ENCODE measurements around the gene GPR62.

Gene GPR62

GRCh38 chr3:51994530-51994929 is 39.3 kb downstream of the GPR62 start:
- DNase-seq = no peak

GRCh38 chr3:51995346-51996163 is 40.4 kb downstream of the GPR62 start, which contains the start of gene RPL29:
TSS of gene RPL29 (minus strand) at chr3:51995895. CDS start at chr3:51995461, 434 bp downstream.
- DNase-seq = peak; percentile 96

- no peak for DNase-seq
Observed at GRCh38 chr3:51997172-51997571, 42.0 kb downstream of the GPR62 start.

- no peak for DNase-seq
Observed at GRCh38 chr3:51997935-51998596, 42.9 kb downstream of the GPR62 start.

- DNase-seq = no peak
Observed at GRCh38 chr3:51998774-51999173, 43.6 kb downstream of the GPR62 start.

- no peak for DNase-seq
Observed at GRCh38 chr3:51999846-52000245, 44.7 kb downstream of the GPR62 start.

- DNase-seq = peak; percentile 85
Observed at GRCh38 chr3:52001443-52001974, 46.3 kb downstream of the GPR62 start.

GRCh38 chr3:52002748-52003147 is 47.6 kb downstream of the GPR62 start:
- no peak for DNase-seq

GRCh38 chr3:52004163-52004787 is 49.1 kb downstream of the GPR62 start:
- DNase-seq = no peak

- DNase-seq = no peak
Observed at GRCh38 chr3:52004906-52005395, 49.8 kb downstream of the GPR62 start.

- DNase-seq = no peak
Observed at GRCh38 chr3:52005571-52005986, 50.4 kb downstream of the GPR62 start.

- no peak for DNase-seq
Observed at GRCh38 chr3:52006017-52006819, 51.0 kb downstream of the GPR62 start.

- no peak for DNase-seq
Observed at GRCh38 chr3:52006820-52007133, 51.6 kb downstream of the GPR62 start.

Measured in activated CD4-positive, alpha-beta T cell treated with anti-CD3 and anti-CD28 coated beads, Interleukin-10, Interleukin-2, amounts not matched to agents 100 ng/mL and 50 ng/mL, durations not matched to agents 16 hours and 8 hours (primary cell).